Measurements from ENCODE around the gene HES5. TPM values are rescaled to one million over a fixed set of nuclear protein-coding genes. Genes with fewer than 3 reads are reported as not detected.
A peak's percentile ranks its signal among the peaks of the same experiment; 100 is the strongest.

Gene HES5
- total RNA-seq, 2 experiments from 2014 or later: not detected

GRCh38 chr1:2564006-2564814 lies 34.1 kb upstream of the HES5 start:
- CTCF ChIA-PET: interaction anchor here (1.1 kb wide), 1 partner anchor 21 kb away, joined by 3 read pairs; no protein-coding TSS in a partner anchor
- POLR2A ChIA-PET: interaction anchor here (0.9 to 5.8 kb wide), 5 partner anchors 7 to 21 kb away, joined by 3 to 43 read pairs (median 3); partner anchors contain the start of genes PRXL2B and TNFRSF14
- H3K27me3 Mint-ChIP-seq: no peaks in the 10 kb centered on the region
- H3K27ac Mint-ChIP-seq: no peak overlapping the region
- H3K4me3 Mint-ChIP-seq: no peak overlapping the region
- intact Hi-C loops (cut with micrococcal nuclease): no loop called here
- peaks cover 11% of the 10 kb centered on the region for H3K36me3 Mint-ChIP-seq (ENCODE audit: low read depth)
- no peak for ATAC-seq
- H3K9me3 Mint-ChIP-seq: no peaks in the 10 kb centered on the region
- TF ChIP-seq CTCF (IDR thresholded peaks at IDR 0.05): no peak
- DNase-seq: no peak
- H3K4me1 Mint-ChIP-seq (ENCODE audit: low read depth): peaks cover 7% of the 10 kb centered on the region

- Mint-ChIP-seq H3K4me3 (no peak overlapping the region), H3K27me3 (no peaks in the 10 kb centered on the region), H3K36me3 (ENCODE audit: low read depth) (peaks cover 16% of the 10 kb centered on the region), H3K27ac (no peak overlapping the region), H3K9me3 (no peaks in the 10 kb centered on the region), H3K4me1 (ENCODE audit: low read depth) (peaks cover 11% of the 10 kb centered on the region)
- no peak for ATAC-seq
- no peak for DNase-seq
- POLR2A ChIA-PET: interaction anchor here (4.1 to 5.8 kb wide), 2 partner anchors 8 to 22 kb away, joined by 26 to 43 read pairs; partner anchors contain the start of gene PRXL2B
- no peak for TF ChIP-seq CTCF (IDR thresholded peaks at IDR 0.05)
- intact Hi-C loops (cut with micrococcal nuclease): no loop called here
- CTCF ChIA-PET: interaction anchor here (1.1 kb wide), 1 partner anchor 22 kb away, joined by 3 read pairs; no protein-coding TSS in a partner anchor
Measured at GRCh38 chr1:2563205-2563604, 33.1 kb upstream of the HES5 start.

- DNase-seq (peak; percentile 49), ATAC-seq (peak; percentile 65)
- POLR2A ChIA-PET: interaction anchor here (1.0 to 5.8 kb wide), 4 partner anchors 9 to 23 kb away, joined by 3 to 43 read pairs (median 16); partner anchors contain the start of gene PRXL2B
- intact Hi-C loops (cut with micrococcal nuclease): no loop called here
- Mint-ChIP-seq H3K9me3 (no peaks in the 10 kb centered on the region), H3K4me3 (no peak overlapping the region), H3K4me1 (ENCODE audit: low read depth) (peaks cover 19% of the 10 kb centered on the region), H3K27ac (no peak overlapping the region), H3K27me3 (no peaks in the 10 kb centered on the region), H3K36me3 (ENCODE audit: low read depth) (peaks cover 22% of the 10 kb centered on the region)
- peak; percentile 75 for TF ChIP-seq CTCF (IDR thresholded peaks at IDR 0.05)
- CTCF ChIA-PET: interaction anchor here (0.7 to 2.6 kb wide), 10 partner anchors 9 to 147 kb away, joined by 3 to 16 read pairs (median 4); no protein-coding TSS in a partner anchor
Measured at GRCh38 chr1:2561898-2562895, 32.1 kb upstream of the HES5 start.

- Mint-ChIP-seq H3K4me1 (ENCODE audit: low read depth) (peaks cover 19% of the 10 kb centered on the region), H3K4me3 (no peak overlapping the region), H3K27ac (peak overlapping the region; percentile 72), H3K9me3 (no peaks in the 10 kb centered on the region), H3K36me3 (ENCODE audit: low read depth) (peaks cover 27% of the 10 kb centered on the region), H3K27me3 (no peaks in the 10 kb centered on the region)
- intact Hi-C loops (cut with micrococcal nuclease): no loop called here
- no peak for TF ChIP-seq CTCF (IDR thresholded peaks at IDR 0.05)
- ATAC-seq (no peak), DNase-seq (no peak)
- ChIA-PET POLR2A (interaction anchor here (1.6 to 5.8 kb wide), 3 partner anchors 10 to 24 kb away, joined by 8 to 43 read pairs (median 26); partner anchors contain the start of gene PRXL2B), CTCF (interaction anchor here (0.7 to 2.6 kb wide), 10 partner anchors 9 to 146 kb away, joined by 3 to 16 read pairs (median 4); no protein-coding TSS in a partner anchor)
Measured at GRCh38 chr1:2561446-2561845, 31.4 kb upstream of the HES5 start.
